A673 (cell line): ENCODE measurements around the gene GOLGA6L1.
"Not testable (repeated sequence)": the region's sequence is repeated elsewhere in the genome, so short reads cannot be mapped to it uniquely, and the experiment has no call there.

Experiments used
- CTCF ChIP-seq: fragments of 300-800, 200-600 bp; sonication (generic); conservative IDR thresholded peaks from 2 replicates; pipeline ENCODE4 v1.5.1; 2017; ENCODE audit warnings: low read depth, mild to moderate bottlenecking, antibody characterized with exemption, low read length, moderate library complexity, mixed read lengths
- EZH2 ChIP-seq: fragments of 200-600 bp; sonication (generic); IDR thresholded peaks from 2 replicates; pipeline ENCODE4 v1.6.1; 2017; ENCODE audit warnings: borderline replicate concordance, low read depth, mild to moderate bottlenecking, mixed read lengths, antibody characterized with exemption, low read length; ENCODE audit not compliant: poor library complexity, severe bottlenecking

- not testable (repeated sequence) for TF ChIP-seq CTCF, EZH2
Observed at GRCh38 chr15:23136722-23137121, at the start of gene GOLGA6L1.
